A549 treated with AZD9567 at 1 μM for 4 hours (cell line): Measurements from ENCODE around the gene MRPL46. TPM values are rescaled to one million over a fixed set of nuclear protein-coding genes. Genes with fewer than 3 reads are reported as not detected.

Experiments
- total RNA-seq: library from RNA; stranded (reverse); fragments of 200-300 nt; extraction: Qiagen RNA extraction; gene quantifications from 5 replicates; pipeline ENCODE4 v1.2.3, GENCODE V29; 2022; ENCODE audit not compliant: insufficient read depth

MRPL46 gene
- total RNA-seq, result 27.3 to 63.2 TPM (median 56.8 TPM) in 5 replicates

DNA sequence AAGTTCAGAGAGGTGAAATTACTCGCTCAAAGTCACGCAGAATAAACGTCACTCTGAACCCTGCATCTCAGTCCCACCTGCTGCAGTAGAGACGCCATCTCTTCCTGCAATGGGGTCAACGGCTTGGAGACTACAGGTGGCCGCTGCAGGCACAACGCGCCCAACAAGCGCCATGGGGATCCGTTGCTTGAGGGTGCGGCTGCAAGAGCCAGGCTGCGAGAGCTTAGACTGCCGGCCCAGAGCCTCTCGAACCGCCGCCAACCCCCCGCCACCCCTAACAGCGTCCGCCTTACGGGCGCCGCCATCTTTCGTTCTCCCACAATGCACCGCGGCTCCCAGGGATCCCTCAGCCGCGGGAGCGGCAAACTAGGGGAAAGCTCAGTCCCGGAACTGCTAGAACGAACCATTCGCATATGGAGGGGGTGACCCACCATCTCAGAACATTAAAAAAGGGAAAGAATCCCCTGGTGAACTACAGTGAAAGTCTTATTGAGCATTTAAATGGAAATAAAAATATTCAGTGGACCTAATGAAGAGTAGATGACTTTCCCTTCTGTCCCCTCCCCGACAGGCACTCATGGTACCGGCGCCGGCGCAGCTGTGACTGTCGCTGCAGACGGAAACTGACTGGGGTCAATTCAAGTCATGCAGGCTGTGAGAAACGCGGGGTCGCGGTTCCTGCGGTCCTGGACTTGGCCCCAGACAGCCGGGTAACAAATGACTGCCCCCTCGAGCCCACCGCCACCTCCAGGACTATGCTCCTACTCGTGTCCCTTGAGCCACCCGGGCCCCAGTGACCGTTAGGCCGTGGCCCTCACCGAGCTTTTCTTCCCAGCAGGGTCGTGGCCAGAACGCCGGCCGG, at the start of gene MRPL46, which contains the start of gene MRPS11:
Gene MRPL46, minus strand, starts transcription at position 316 of the 862 bp plus-strand sequence. Its CDS starts 11 bp downstream, at position 305.
Gene MRPS11, plus strand, starts transcription at position 636 of the 862 bp plus-strand sequence. Its CDS starts 10 bp downstream, at position 646.

Other genes with a start within 250 kb of the MRPL46 start
- gene NTRK3, start 210.6 kb downstream of the MRPL46 start, total RNA-seq, result 13.5 to 25.5 TPM (median 18.2 TPM) in 5 replicates
- gene MRPS11, start 320 bp upstream of the MRPL46 start, total RNA-seq, result 109 to 152 TPM (median 114 TPM) in 5 replicates
- 3.6 to 5.9 TPM (median 5.2 TPM) in 5 replicates for gene DET1, start 79.3 kb upstream of the MRPL46 start, total RNA-seq
- 69.9 to 88.5 TPM (median 73.3 TPM) in 5 replicates for gene AEN, start 154.0 kb upstream of the MRPL46 start, total RNA-seq
- gene ISG20, start 171.6 kb upstream of the MRPL46 start, total RNA-seq, result 34.8 to 40.3 TPM (median 37.0 TPM) in 5 replicates